Measurements from ENCODE around the gene NEMP2. TPM values are rescaled to one million over a fixed set of nuclear protein-coding genes. Genes with fewer than 3 reads are reported as not detected.

The NEMP2 gene
- total and polyA plus RNA-seq, 4 donors = 0.67 to 6.1 (median 2.8) TPM

- WGBS = 86% methylated on average over 3 of the region's 3 CpGs
- no peak for DNase-seq (ENCODE audit: low spot score)
- Histone ChIP-seq H3K9me3 (ENCODE audit: control insufficient read depth in 4 of 4, low read length in 3 of 4) (no peaks in the 10 kb centered on the region), H3K36me3 (ENCODE audit: control insufficient read depth in 4 of 4, insufficient read depth in 3 of 4, low read depth in 1 of 4, low read length in 3 of 4) (peaks cover 0 to 3% (median 0%) of the 10 kb centered on the region in 4 donors), H3K27ac (ENCODE audit: low read depth in 1 of 2, low read length in 2 of 2) (no peak overlapping the region), H3K4me3 (ENCODE audit: low read depth in 1 of 3, low read length in 3 of 3) (no peak overlapping the region), H3K27me3 (ENCODE audit: control insufficient read depth in 4 of 4, insufficient read depth in 4 of 4, low read length in 3 of 4) (no peaks in the 10 kb centered on the region), H3K9ac (ENCODE audit: low read depth in 1 of 2, low read length in 2 of 2) (no peak overlapping the region), H3K4me1 (ENCODE audit: control insufficient read depth in 4 of 4, insufficient read depth in 4 of 4, low read length in 3 of 4) (peaks cover 3 to 7% (median 4%) of the 10 kb centered on the region in 4 donors)
- TF ChIP-seq CTCF (IDR thresholded peaks at IDR 0.05; ENCODE audit: low read depth, low read length, missing input control) (no peak), ATF3 (IDR thresholded peaks at IDR 0.05) (no peak), RXRA (IDR thresholded peaks at IDR 0.05) (no peak), REST (IDR thresholded peaks at IDR 0.05) (no peak), HNF4G (IDR thresholded peaks at IDR 0.05) (no peak), MAX (IDR thresholded peaks at IDR 0.05) (no peak), HNF4A (conservative IDR thresholded peaks at IDR 0.05) (no peak), FOXA2 (IDR thresholded peaks at IDR 0.05) (no peak), NR2F2 (IDR thresholded peaks at IDR 0.05) (no peak), YY1 (IDR thresholded peaks at IDR 0.05) (no peak), TAF1 (conservative IDR thresholded peaks at IDR 0.05) (no peak), SP1 (IDR thresholded peaks at IDR 0.05) (no peak), JUND (IDR thresholded peaks at IDR 0.05) (no peak), FOXA1 (IDR thresholded peaks at IDR 0.05) (no peak), RAD21 (IDR thresholded peaks at IDR 0.05) (no peak), GABPA (IDR thresholded peaks at IDR 0.05 in 1 of 2, conservative IDR thresholded peaks at IDR 0.05 in 1 of 2) (no peak)
These were observed 32.7 kb downstream of the NEMP2 start for GRCh38 chr2:190501702-190502407.

- Histone ChIP-seq H3K36me3 (ENCODE audit: control insufficient read depth in 4 of 4, insufficient read depth in 3 of 4, low read depth in 1 of 4, low read length in 3 of 4) (peaks cover 0 to 3% (median 0%) of the 10 kb centered on the region in 4 donors), H3K4me1 (ENCODE audit: control insufficient read depth in 4 of 4, insufficient read depth in 4 of 4, low read length in 3 of 4) (peaks cover 3 to 7% (median 4%) of the 10 kb centered on the region in 4 donors), H3K27me3 (ENCODE audit: control insufficient read depth in 4 of 4, insufficient read depth in 4 of 4, low read length in 3 of 4) (no peaks in the 10 kb centered on the region), H3K27ac (ENCODE audit: low read depth in 1 of 2, low read length in 2 of 2) (no peak overlapping the region), H3K4me3 (ENCODE audit: low read depth in 1 of 3, low read length in 3 of 3) (no peak overlapping the region), H3K9ac (ENCODE audit: low read depth in 1 of 2, low read length in 2 of 2) (no peak overlapping the region), H3K9me3 (ENCODE audit: control insufficient read depth in 4 of 4, low read length in 3 of 4) (no peaks in the 10 kb centered on the region)
- WGBS = 85% methylated on average over 5 of the region's 5 CpGs
- DNase-seq (ENCODE audit: low spot score) = no peak
- TF ChIP-seq REST (IDR thresholded peaks at IDR 0.05) (no peak), JUND (IDR thresholded peaks at IDR 0.05) (no peak), ATF3 (IDR thresholded peaks at IDR 0.05) (no peak), HNF4G (IDR thresholded peaks at IDR 0.05) (no peak), MAX (IDR thresholded peaks at IDR 0.05) (no peak), FOXA1 (IDR thresholded peaks at IDR 0.05) (no peak), SP1 (IDR thresholded peaks at IDR 0.05) (no peak), YY1 (IDR thresholded peaks at IDR 0.05) (no peak), TAF1 (conservative IDR thresholded peaks at IDR 0.05) (no peak), ZBTB33 (IDR thresholded peaks at IDR 0.05) (no peak), NR2F2 (IDR thresholded peaks at IDR 0.05) (no peak), RXRA (IDR thresholded peaks at IDR 0.05) (no peak)
These were observed 33.3 kb downstream of the NEMP2 start for GRCh38 chr2:190501231-190501630.
